Esophagus squamous epithelium (tissue), 4 donors: ENCODE measurements around the gene ENTR1.

ENCODE experiments used
- POLR2A ChIP-seq, 4 donors: fragments of 450-650 bp; IDR thresholded peaks; one replicate each; pipeline ENCODE4 v1.6.1; 2017; ENCODE audit warnings: antibody characterized with exemption in 4 of 4, mild to moderate bottlenecking in 4 of 4, moderate library complexity in 3 of 4
- TF ChIP-seq, protein P1 (sequence below), 6 experiments: fragments of 450-650 bp in 4 of 6; fragments of 200-600 bp in 2 of 6; sonication (generic) in 2 of 6; IDR thresholded peaks; one replicate each; pipeline ENCODE4 v1.5.1; 2016 to 2019; ENCODE audit warnings: antibody characterized with exemption in 6 of 6, mild to moderate bottlenecking in 4 of 6, moderate library complexity in 4 of 6

DNA sequence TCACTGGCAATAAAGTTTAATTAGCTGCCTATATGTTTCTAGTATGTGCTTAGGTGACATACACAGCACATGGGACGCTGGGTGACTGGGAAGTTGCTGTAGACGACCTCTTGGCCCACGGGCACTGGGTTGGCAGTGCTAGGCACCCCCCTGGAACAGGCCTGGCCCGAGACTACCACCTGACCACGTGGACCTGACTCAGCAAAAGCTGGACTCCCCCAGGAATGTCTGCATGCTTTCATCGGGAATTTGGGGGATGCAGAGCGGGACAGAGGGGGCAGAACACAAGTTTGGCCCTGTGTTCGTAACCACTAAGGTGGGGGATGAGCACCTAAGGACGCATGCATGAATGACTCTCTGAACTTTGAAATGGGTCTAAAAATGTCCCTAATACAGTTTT, 45.8 kb upstream of the ENTR1 start:
- TF ChIP-seq, protein P1, sequence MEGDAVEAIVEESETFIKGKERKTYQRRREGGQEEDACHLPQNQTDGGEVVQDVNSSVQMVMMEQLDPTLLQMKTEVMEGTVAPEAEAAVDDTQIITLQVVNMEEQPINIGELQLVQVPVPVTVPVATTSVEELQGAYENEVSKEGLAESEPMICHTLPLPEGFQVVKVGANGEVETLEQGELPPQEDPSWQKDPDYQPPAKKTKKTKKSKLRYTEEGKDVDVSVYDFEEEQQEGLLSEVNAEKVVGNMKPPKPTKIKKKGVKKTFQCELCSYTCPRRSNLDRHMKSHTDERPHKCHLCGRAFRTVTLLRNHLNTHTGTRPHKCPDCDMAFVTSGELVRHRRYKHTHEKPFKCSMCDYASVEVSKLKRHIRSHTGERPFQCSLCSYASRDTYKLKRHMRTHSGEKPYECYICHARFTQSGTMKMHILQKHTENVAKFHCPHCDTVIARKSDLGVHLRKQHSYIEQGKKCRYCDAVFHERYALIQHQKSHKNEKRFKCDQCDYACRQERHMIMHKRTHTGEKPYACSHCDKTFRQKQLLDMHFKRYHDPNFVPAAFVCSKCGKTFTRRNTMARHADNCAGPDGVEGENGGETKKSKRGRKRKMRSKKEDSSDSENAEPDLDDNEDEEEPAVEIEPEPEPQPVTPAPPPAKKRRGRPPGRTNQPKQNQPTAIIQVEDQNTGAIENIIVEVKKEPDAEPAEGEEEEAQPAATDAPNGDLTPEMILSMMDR (IDR thresholded peaks at IDR 0.05): no peak
- no peak for TF ChIP-seq POLR2A (IDR thresholded peaks at IDR 0.05)
